NCI-H748 treated with DMSO at 0.1 percent for 48 hours (cell line): Measurements from ENCODE around the gene SDF4.
A peak's percentile ranks its signal among the peaks of the same experiment; 100 is the strongest.

Experiments
- DNase-seq: peaks from one replicate; lab custom pipeline; 2025; lab: John Stamatoyannopoulos, UW

Gene SDF4

GRCh38 chr1:1179346-1179982 is 52.3 kb downstream of the SDF4 start:
- DNase-seq: no peak

- no peak for DNase-seq
These were observed 52.9 kb downstream of the SDF4 start for GRCh38 chr1:1178794-1179331.

GRCh38 chr1:1177452-1178206 is 54.2 kb downstream of the SDF4 start:
- no peak for DNase-seq

GRCh38 chr1:1176931-1177330 is 54.9 kb downstream of the SDF4 start:
- DNase-seq: no peak

- peak; percentile 31 for DNase-seq
These were observed 55.6 kb downstream of the SDF4 start for GRCh38 chr1:1176063-1176761.

- DNase-seq: peak; percentile 31
These were observed 56.4 kb downstream of the SDF4 start for GRCh38 chr1:1175221-1176062.

GRCh38 chr1:1173793-1174415 is 57.9 kb downstream of the SDF4 start, which contains the start of gene TTLL10:
TSS of gene TTLL10 (plus strand) at chr1:1173880. CDS start at chr1:1179216, 5,336 bp downstream.
- no peak for DNase-seq

- DNase-seq: no peak
These were observed 58.6 kb downstream of the SDF4 start for GRCh38 chr1:1173061-1173792.

- no peak for DNase-seq
These were observed 60.1 kb downstream of the SDF4 start for GRCh38 chr1:1171546-1172340.

- no peak for DNase-seq
These were observed 60.6 kb downstream of the SDF4 start for GRCh38 chr1:1171161-1171545.

- DNase-seq: no peak
These were observed 61.3 kb downstream of the SDF4 start for GRCh38 chr1:1170215-1171091.

GRCh38 chr1:1169429-1170214 is 62.2 kb downstream of the SDF4 start:
- DNase-seq: no peak

- DNase-seq: no peak
These were observed 63.1 kb downstream of the SDF4 start for GRCh38 chr1:1168451-1169411.

- DNase-seq: no peak
These were observed 63.9 kb downstream of the SDF4 start for GRCh38 chr1:1167841-1168450.

- DNase-seq: no peak
These were observed 64.4 kb downstream of the SDF4 start for GRCh38 chr1:1167398-1167821.
